GM12878 (cell line): ENCODE results near the gene ZMYND15. TPM values are rescaled to one million over a fixed set of nuclear protein-coding genes. Genes with fewer than 3 reads are reported as not detected.

Experiments
- ATAC-seq: fragments of 200-7000 bp; cut with Tn5 transposase; 3 replicates; pipeline ENCODE4 v1.9.1; 2020; ENCODE audit warnings: mild to moderate bottlenecking, moderate library complexity
- BruUV-seq: library from RNA; stranded (reverse); fragments of 400-500 nt; replicated peaks from 2 replicates; lab custom pipeline; 2021; lab: Mats Ljungman, UMichigan
- CTCF ChIA-PET: fragments of 300-600 bp; sonication (Branson Sonifier 250); formaldehyde crosslinking; extraction: SDS; loops from one replicate; lab custom pipeline; 2021; ENCODE audit warnings: inconsistent platforms; lab: Yijun Ruan, JAX
- POLR2A ChIA-PET: fragments of 350-600 bp; formaldehyde crosslinking; extraction: SDS; loops from one replicate; lab custom pipeline; 2021; ENCODE audit warnings: inconsistent platforms; lab: Charles Lee
- RAD21 ChIA-PET: fragments of 300-600 bp; sonication (Branson Sonifier 250); formaldehyde crosslinking; loops from one replicate; lab custom pipeline; 2023; ENCODE audit warnings: antibody characterized with exemption; ENCODE audit not compliant: unreplicated experiment; lab: Charles Lee
- SMC1A ChIA-PET: fragments of 300-600 bp; sonication (Branson Sonifier 250); formaldehyde crosslinking; loops from one replicate; lab custom pipeline; 2023; ENCODE audit not compliant: unreplicated experiment, uncharacterized antibody; lab: Charles Lee
- DNase-seq: peaks from one replicate; pipeline ENCODE4 v3.0.0-alpha.2; 2011; ENCODE audit warnings: low read depth, low spot score
- FAIRE-seq: peaks from 3 replicates; lab custom pipeline; 2011; peaks lifted over from hg19 to GRCh38; lab: Jason Lieb, UNC
- H2AFZ ChIP-seq: 2 replicates; pipeline ENCODE4 v1.6.0; 2011; ENCODE audit warnings: low read depth, low read length, control low read depth; ENCODE audit not compliant: control insufficient read depth
- H3K27ac ChIP-seq: 2 replicates; pipeline ENCODE4 v1.5.1; 2011; ENCODE audit warnings: control low read depth; ENCODE audit not compliant: control insufficient read depth, insufficient read depth
- H3K27me3 ChIP-seq, 2 experiments: replicated peaks in 1 of 2; 2 replicates each; pipeline versions ENCODE4 v1.6.0 to v1.6.1; 2011; ENCODE audit warnings: low read length in 1 of 2; ENCODE audit not compliant: control insufficient read depth in 2 of 2, insufficient read depth in 2 of 2
- H3K36me3 ChIP-seq, 2 experiments: 2 replicates each; pipeline ENCODE4 v1.5.1; 2011; ENCODE audit warnings: low read length in 1 of 2; ENCODE audit not compliant: control insufficient read depth in 2 of 2, insufficient read depth in 2 of 2
- H3K4me1 ChIP-seq: 2 replicates; pipeline ENCODE4 v1.6.1; 2011; ENCODE audit warnings: mild to moderate bottlenecking, low read length, moderate library complexity, mixed read lengths; ENCODE audit not compliant: control insufficient read depth, insufficient read depth
- H3K4me2 ChIP-seq: 2 replicates; pipeline ENCODE4 v1.6.0; 2011; ENCODE audit warnings: control low read depth; ENCODE audit not compliant: control insufficient read depth, insufficient read depth
- H3K4me3 ChIP-seq: fragments of 200-600 bp; sonication (generic); 2 replicates; pipeline ENCODE4 v1.5.1; 2016
- H3K79me2 ChIP-seq: 2 replicates; pipeline ENCODE4 v1.6.0; 2011; ENCODE audit warnings: low read length; ENCODE audit not compliant: control insufficient read depth, insufficient read depth
- H3K9ac ChIP-seq: 2 replicates; pipeline ENCODE4 v1.8.0; 2011; ENCODE audit warnings: low read length, control low read depth, mixed read lengths; ENCODE audit not compliant: control insufficient read depth, insufficient read depth
- H3K9me3 ChIP-seq: replicated peaks from 3 replicates; pipeline ENCODE4 v1.5.1; 2011; ENCODE audit warnings: mild to moderate bottlenecking, low read length; ENCODE audit not compliant: control insufficient read depth, insufficient read depth
- H4K20me1 ChIP-seq: 2 replicates; pipeline ENCODE4 v1.6.0; 2011; ENCODE audit not compliant: control insufficient read depth, insufficient read depth
- DPF2 ChIP-seq: fragments of 450-650 bp; IDR thresholded peaks from 2 replicates; pipeline ENCODE4 v1.6.1; 2017; ENCODE audit warnings: mild to moderate bottlenecking
- EED ChIP-seq: sonication (generic); IDR thresholded peaks from 2 replicates; pipeline ENCODE4 v1.6.1; 2016; ENCODE audit warnings: antibody characterized with exemption, low read depth
- FOS ChIP-seq: IDR thresholded peaks from 3 replicates; pipeline ENCODE4 v1.6.1; 2011; ENCODE audit warnings: borderline replicate concordance; ENCODE audit not compliant: insufficient read length; ENCODE audit errors: extremely low read depth
- GABPA ChIP-seq: IDR thresholded peaks from 2 replicates; pipeline ENCODE4 v1.6.1; 2014; ENCODE audit warnings: antibody characterized with exemption, low read depth, mild to moderate bottlenecking, inconsistent platforms
- GATAD2B ChIP-seq: fragments of 450-650 bp; conservative IDR thresholded peaks from 2 replicates; pipeline ENCODE4 v1.6.1; 2017; ENCODE audit warnings: low read depth, mild to moderate bottlenecking, moderate library complexity
- IKZF1 ChIP-seq: fragments of 450-650 bp; conservative IDR thresholded peaks from 2 replicates; pipeline ENCODE4 v1.6.1; 2017; ENCODE audit warnings: antibody characterized with exemption, mild to moderate bottlenecking
- IKZF2 ChIP-seq, 2 experiments: fragments of 450-650 bp; IDR thresholded peaks; 2 replicates each; pipeline ENCODE4 v1.6.1; 2017; ENCODE audit warnings: mild to moderate bottlenecking in 2 of 2, moderate library complexity in 2 of 2
- NR2C2 ChIP-seq: IDR thresholded peaks from 2 replicates; pipeline ENCODE4 v1.6.1; 2011; ENCODE audit warnings: borderline replicate concordance, low read depth; ENCODE audit not compliant: control insufficient read depth, insufficient read length
- PML ChIP-seq: IDR thresholded peaks from 2 replicates; pipeline ENCODE4 v1.6.1; 2012; ENCODE audit warnings: low read length, inconsistent platforms
- RUNX3 ChIP-seq: IDR thresholded peaks from 2 replicates; pipeline ENCODE4 v1.6.1; 2012; ENCODE audit warnings: low read length, inconsistent platforms
- SIX5 ChIP-seq: IDR thresholded peaks from 2 replicates; pipeline ENCODE4 v1.6.1; 2011; ENCODE audit warnings: mild to moderate bottlenecking, low read depth, low read length, moderate library complexity; ENCODE audit not compliant: severe bottlenecking
- WGBS: methylation state at CpG from one replicate; pipeline ENCODE4 v1.1.6; 2016; ENCODE audit warnings: low lambda C conversion rate; ENCODE audit not compliant: insufficient replicate concordance, insufficient coverage; ENCODE audit errors: missing lambda C conversion rate; 5-methylcytosine and 5-hydroxymethylcytosine counted together
- in situ Hi-C: fragments of 300-500 bp; cut with MboI; formaldehyde crosslinking; loops from 9 replicates; pipeline ENCODE4 v1.14.3; 2018; ENCODE audit warnings: mixed read lengths
- intact Hi-C: fragments of 100-400 bp; cut with micrococcal nuclease; formaldehyde crosslinking; loops from one replicate; pipeline ENCODE4 v1.14.2; 2022; ENCODE audit not compliant: unreplicated experiment
- polyA plus RNA-seq, 11 experiments: library from polyadenylated mRNA; depleted of rRNA in 4 of 11; unstranded in 6 of 11; stranded (reverse) in 5 of 11; fragments of >200 nt; fragmentation: Nextera tagmentation in 4 of 11; fragmentation: Illumina TruSeq in 1 of 11; extraction: Ambion mirVana in 4 of 11; extraction: Trizol in 1 of 11; gene quantifications; 1 replicate in 1 of 11; 2 replicates in 10 of 11; pipeline versions ENCODE4 v1.2.1 to v1.2.3, GENCODE V29; 2011 to 2016; ENCODE audit warnings: inconsistent platforms in 2 of 11, missing spikeins in 2 of 11, low read depth in 1 of 11
- total RNA-seq, 4 experiments: library from RNA; depleted of rRNA in 3 of 4; stranded (reverse); fragments of >200 nt in 3 of 4; fragmentation: Illumina TruSeq in 1 of 4; extraction: Trizol in 1 of 4; gene quantifications; 2 replicates each; pipeline versions ENCODE4 v1.2.1 to v1.2.3, GENCODE V29; 2013 to 2021
- TF ChIP-seq, protein P1 (sequence below): fragments of 450-650 bp; IDR thresholded peaks from 2 replicates; pipeline ENCODE4 v1.6.1; 2017; ENCODE audit warnings: mild to moderate bottlenecking, moderate library complexity

The ZMYND15 gene
- total and polyA plus RNA-seq, 10 of the 15 experiments (the other 5 are each of a cell fraction or from before 2014, with no cell fraction given) = 0.03 to 0.17 (median 0.06) TPM; not detected in 4

DNA sequence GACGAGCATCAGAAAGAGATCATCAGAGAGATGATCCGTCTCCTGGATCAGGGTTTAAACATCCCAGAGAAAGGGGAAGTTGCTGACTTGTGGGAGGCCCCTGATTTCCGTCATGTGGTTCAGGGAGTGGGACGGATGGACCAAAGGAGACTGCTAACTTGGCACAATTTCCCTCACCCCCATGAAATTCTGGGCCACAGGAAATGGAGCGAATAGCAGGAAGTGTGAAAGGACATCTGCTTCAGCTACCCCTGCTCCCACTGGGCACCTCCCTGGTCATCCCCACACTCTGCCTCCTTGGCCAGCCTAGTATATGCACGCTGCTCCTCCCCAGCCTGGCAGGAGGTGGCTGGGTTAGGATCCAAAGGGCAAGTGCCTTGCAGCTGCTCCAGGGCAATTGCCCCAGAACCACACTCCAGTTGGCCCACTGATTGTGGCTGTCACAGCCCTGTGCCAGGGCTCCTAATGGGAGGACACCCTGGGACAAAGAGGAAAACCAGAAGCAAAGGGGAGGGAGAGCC lies 27.9 kb upstream of the ZMYND15 start:
- POLR2A ChIA-PET = interaction anchor here (1.6 to 3.9 kb wide), 3 partner anchors 9 to 19 kb away, joined by 4 to 23 read pairs (median 7); partner anchors contain the start of genes MED11 and PELP1
- H3K27ac ChIP-seq = peak overlapping the region; percentile 66
- TF ChIP-seq, protein P1, sequence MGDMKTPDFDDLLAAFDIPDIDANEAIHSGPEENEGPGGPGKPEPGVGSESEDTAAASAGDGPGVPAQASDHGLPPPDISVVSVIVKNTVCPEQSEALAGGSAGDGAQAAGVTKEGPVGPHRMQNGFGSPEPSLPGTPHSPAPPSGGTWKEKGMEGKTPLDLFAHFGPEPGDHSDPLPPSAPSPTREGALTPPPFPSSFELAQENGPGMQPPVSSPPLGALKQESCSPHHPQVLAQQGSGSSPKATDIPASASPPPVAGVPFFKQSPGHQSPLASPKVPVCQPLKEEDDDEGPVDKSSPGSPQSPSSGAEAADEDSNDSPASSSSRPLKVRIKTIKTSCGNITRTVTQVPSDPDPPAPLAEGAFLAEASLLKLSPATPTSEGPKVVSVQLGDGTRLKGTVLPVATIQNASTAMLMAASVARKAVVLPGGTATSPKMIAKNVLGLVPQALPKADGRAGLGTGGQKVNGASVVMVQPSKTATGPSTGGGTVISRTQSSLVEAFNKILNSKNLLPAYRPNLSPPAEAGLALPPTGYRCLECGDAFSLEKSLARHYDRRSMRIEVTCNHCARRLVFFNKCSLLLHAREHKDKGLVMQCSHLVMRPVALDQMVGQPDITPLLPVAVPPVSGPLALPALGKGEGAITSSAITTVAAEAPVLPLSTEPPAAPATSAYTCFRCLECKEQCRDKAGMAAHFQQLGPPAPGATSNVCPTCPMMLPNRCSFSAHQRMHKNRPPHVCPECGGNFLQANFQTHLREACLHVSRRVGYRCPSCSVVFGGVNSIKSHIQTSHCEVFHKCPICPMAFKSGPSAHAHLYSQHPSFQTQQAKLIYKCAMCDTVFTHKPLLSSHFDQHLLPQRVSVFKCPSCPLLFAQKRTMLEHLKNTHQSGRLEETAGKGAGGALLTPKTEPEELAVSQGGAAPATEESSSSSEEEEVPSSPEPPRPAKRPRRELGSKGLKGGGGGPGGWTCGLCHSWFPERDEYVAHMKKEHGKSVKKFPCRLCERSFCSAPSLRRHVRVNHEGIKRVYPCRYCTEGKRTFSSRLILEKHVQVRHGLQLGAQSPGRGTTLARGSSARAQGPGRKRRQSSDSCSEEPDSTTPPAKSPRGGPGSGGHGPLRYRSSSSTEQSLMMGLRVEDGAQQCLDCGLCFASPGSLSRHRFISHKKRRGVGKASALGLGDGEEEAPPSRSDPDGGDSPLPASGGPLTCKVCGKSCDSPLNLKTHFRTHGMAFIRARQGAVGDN = peak; percentile 32; the same call in 1 of the 2 replicates
- no peak for TF ChIP-seq GABPA
- 0 out of 2 replicates have a peak, but pooled peaks have one; percentile 14 for TF ChIP-seq RUNX3
- 0 out of 2 replicates have a peak, but pooled peaks have one; percentile 23 for TF ChIP-seq GATAD2B
- no peak for TF ChIP-seq FOS
- TF ChIP-seq IKZF2 (IDR thresholded peaks at IDR 0.05) = peak; percentile 25 to 38; a peak in 2 of 4 replicates
- TF ChIP-seq EED = peak; percentile 52; the same call in 1 of the 2 replicates
- TF ChIP-seq SIX5 = no peak
- TF ChIP-seq IKZF1 = peak; percentile 56
- TF ChIP-seq PML = no peak
- peak; percentile 46; the same call in 1 of the 2 replicates for TF ChIP-seq DPF2
- no peak for TF ChIP-seq NR2C2
- no peaks in the 10 kb centered on the region; the same call in 2 of the 3 replicates for H3K9me3 ChIP-seq
- peaks cover 0 to 2% of the 10 kb centered on the region in 2 experiments; a peak in 3 of 4 replicates for H3K36me3 ChIP-seq
- no peaks in the 10 kb centered on the region for H3K27me3 ChIP-seq
- H4K20me1 ChIP-seq = no peaks in the 10 kb centered on the region
- FAIRE-seq (peak; percentile 44), ATAC-seq (no peak), DNase-seq (no peak)
- H3K4me1 ChIP-seq = peaks cover 28% of the 10 kb centered on the region
- H3K4me2 ChIP-seq = peak overlapping the region; percentile 96
- peak overlapping the region; percentile 80 for H3K4me3 ChIP-seq
- SMC1A ChIA-PET = interaction anchor here (1.2 to 2.8 kb wide), 4 partner anchors 9 to 24 kb away, joined by 3 to 11 read pairs (median 4); partner anchors contain the start of gene MED11
- CTCF ChIA-PET = interaction anchor here (1.2 to 1.8 kb wide), 2 partner anchors 21 to 191 kb away, joined by 3 to 5 read pairs; partner anchors contain the start of gene CHRNE
- intact Hi-C loops (loop anchor here (2.0 to 5.0 kb wide), 2 partner anchors 76 to 177 kb away; partner anchors contain the start of genes GLTPD2 and VMO1), in situ Hi-C loops (loop anchor here (5.0 kb wide), 1 partner anchor 171 kb away; no protein-coding TSS in a partner anchor)
- 49% methylated on average over 6 of the region's 6 CpGs for WGBS
- peak overlapping the region; percentile 85 for H3K9ac ChIP-seq
- H2AFZ ChIP-seq = peak overlapping the region; percentile 84
- RAD21 ChIA-PET = interaction anchor here (0.6 to 1.1 kb wide), 2 partner anchors 21 to 82 kb away, joined by 3 read pairs; no protein-coding TSS in a partner anchor
- BruUV-seq = no TSS peak
- peaks cover 19% of the 10 kb centered on the region for H3K79me2 ChIP-seq
